GM12878 (cell line): ENCODE measurements around the gene ZBTB32. TPM values are rescaled to one million over a fixed set of nuclear protein-coding genes. Genes with fewer than 3 reads are reported as not detected.
A peak's percentile ranks its signal among the peaks of the same experiment; 100 is the strongest.

Experiments
- CBX3 ChIP-seq: fragments of 200-600 bp; sonication (generic); IDR thresholded peaks from 2 replicates; pipeline ENCODE4 v1.6.1; 2016; ENCODE audit warnings: low read depth, borderline replicate concordance
- CHD1 ChIP-seq: IDR thresholded peaks from 2 replicates; pipeline ENCODE4 v1.6.1; 2012; ENCODE audit warnings: low read depth, low read length, improper control_type of control experiment
- E2F8 ChIP-seq: fragments of 450-650 bp; IDR thresholded peaks from 2 replicates; pipeline ENCODE4 v1.6.1; 2018; ENCODE audit warnings: mild to moderate bottlenecking, low read depth, moderate library complexity; ENCODE audit not compliant: partially characterized antibody
- FOXK2 ChIP-seq: fragments of 450-650 bp; IDR thresholded peaks from 2 replicates; pipeline ENCODE4 v1.6.1; 2017; ENCODE audit warnings: mild to moderate bottlenecking, moderate library complexity
- KDM1A ChIP-seq: fragments of 200-600 bp; sonication (generic); IDR thresholded peaks from 2 replicates; pipeline ENCODE4 v1.6.1; 2016; ENCODE audit warnings: borderline replicate concordance
- MEF2A ChIP-seq: IDR thresholded peaks from 2 replicates; pipeline ENCODE4 v1.6.1; 2011; ENCODE audit warnings: low read depth, mild to moderate bottlenecking, low read length, moderate library complexity; ENCODE audit not compliant: insufficient read depth
- NFYA ChIP-seq: IDR thresholded peaks from 2 replicates; pipeline ENCODE4 v1.6.1; 2011; ENCODE audit warnings: low read depth, mild to moderate bottlenecking, low read length, improper control_type of control experiment, borderline replicate concordance
- PAX8 ChIP-seq: fragments of 450-650 bp; IDR thresholded peaks from 2 replicates; pipeline ENCODE4 v1.6.1; 2017; ENCODE audit warnings: mild to moderate bottlenecking, moderate library complexity
- POLR2AphosphoS2 ChIP-seq: IDR thresholded peaks from 2 replicates; pipeline ENCODE4 v1.6.1; 2011; ENCODE audit warnings: low read depth, mild to moderate bottlenecking, low read length, improper control_type of control experiment, moderate library complexity
- RBBP5 ChIP-seq: fragments of 200-600 bp; sonication (generic); conservative IDR thresholded peaks from 2 replicates; pipeline ENCODE4 v1.6.1; 2016
- RELB ChIP-seq: fragments of 450-650 bp; IDR thresholded peaks from 2 replicates; pipeline ENCODE4 v1.6.1; 2017; ENCODE audit warnings: low read depth, mild to moderate bottlenecking, moderate library complexity
- SUZ12 ChIP-seq: fragments of 200-600 bp; sonication (generic); IDR thresholded peaks from one replicate; pipeline ENCODE4 v1.6.1; 2018; ENCODE audit warnings: antibody characterized with exemption, mild to moderate bottlenecking; ENCODE audit not compliant: unreplicated experiment
- TAF1 ChIP-seq: IDR thresholded peaks from 2 replicates; pipeline ENCODE4 v1.6.1; 2011; ENCODE audit warnings: mild to moderate bottlenecking, low read depth, low read length, borderline replicate concordance
- YY1 ChIP-seq: IDR thresholded peaks from 2 replicates; pipeline ENCODE4 v1.6.1; 2011; ENCODE audit warnings: low read depth, mild to moderate bottlenecking, low read length
- ZBTB40 ChIP-seq: fragments of 450-650 bp; IDR thresholded peaks from 2 replicates; pipeline ENCODE4 v1.6.1; 2016; ENCODE audit warnings: mild to moderate bottlenecking, moderate library complexity, borderline replicate concordance
- polyA plus RNA-seq, 11 experiments: library from polyadenylated mRNA; depleted of rRNA in 4 of 11; unstranded in 6 of 11; stranded (reverse) in 5 of 11; fragments of >200 nt; fragmentation: Nextera tagmentation in 4 of 11; fragmentation: Illumina TruSeq in 1 of 11; extraction: Ambion mirVana in 4 of 11; extraction: Trizol in 1 of 11; gene quantifications; 1 replicate in 1 of 11; 2 replicates in 10 of 11; pipeline versions ENCODE4 v1.2.1 to v1.2.3, GENCODE V29; 2011 to 2016; ENCODE audit warnings: inconsistent platforms in 2 of 11, missing spikeins in 2 of 11, low read depth in 1 of 11
- total RNA-seq, 4 experiments: library from RNA; depleted of rRNA in 3 of 4; stranded (reverse); fragments of >200 nt in 3 of 4; fragmentation: Illumina TruSeq in 1 of 4; extraction: Trizol in 1 of 4; gene quantifications; 2 replicates each; pipeline versions ENCODE4 v1.2.1 to v1.2.3, GENCODE V29; 2013 to 2021
- TF ChIP-seq, protein P1 (sequence below): fragments of 450-650 bp; IDR thresholded peaks from 2 replicates; pipeline ENCODE4 v1.6.1; 2016; ENCODE audit warnings: mild to moderate bottlenecking
- TF ChIP-seq, protein P2 (sequence below): IDR thresholded peaks from 2 replicates; pipeline ENCODE4 v1.6.1; 2011; ENCODE audit warnings: mild to moderate bottlenecking, low read depth, low read length, moderate library complexity; ENCODE audit not compliant: insufficient replicate concordance

Gene ZBTB32
- total and polyA plus RNA-seq, 10 of the 15 experiments (the other 5 are each of a cell fraction or from before 2014, with no cell fraction given), result 1.0 to 46.7 (median 16.0) TPM

GRCh38 chr19:35712567-35713505 lies 8.5 kb downstream of the ZBTB32 start (continued):
- TF ChIP-seq ZBTB40 (no peak), CHD1 (0 out of 2 replicates have a peak, but pooled peaks have one; percentile 52), TAF1 (peak; percentile 86), PAX8 (no peak), POLR2AphosphoS2 (no peak; the same call in 1 of the 2 replicates), YY1 (peak; percentile 11; the same call in 1 of the 2 replicates), FOXK2 (no peak), RBBP5 (no peak), MEF2A (no peak), RELB (peak; percentile 70; the same call in 1 of the 2 replicates), KDM1A (no peak), CBX3 (no peak), SUZ12 (no peak), E2F8 (no peak), NFYA (no peak)
- TF ChIP-seq, protein P1, sequence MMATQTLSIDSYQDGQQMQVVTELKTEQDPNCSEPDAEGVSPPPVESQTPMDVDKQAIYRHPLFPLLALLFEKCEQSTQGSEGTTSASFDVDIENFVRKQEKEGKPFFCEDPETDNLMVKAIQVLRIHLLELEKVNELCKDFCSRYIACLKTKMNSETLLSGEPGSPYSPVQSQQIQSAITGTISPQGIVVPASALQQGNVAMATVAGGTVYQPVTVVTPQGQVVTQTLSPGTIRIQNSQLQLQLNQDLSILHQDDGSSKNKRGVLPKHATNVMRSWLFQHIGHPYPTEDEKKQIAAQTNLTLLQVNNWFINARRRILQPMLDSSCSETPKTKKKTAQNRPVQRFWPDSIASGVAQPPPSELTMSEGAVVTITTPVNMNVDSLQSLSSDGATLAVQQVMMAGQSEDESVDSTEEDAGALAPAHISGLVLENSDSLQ, result peak; percentile 97
- TF ChIP-seq, protein P2, sequence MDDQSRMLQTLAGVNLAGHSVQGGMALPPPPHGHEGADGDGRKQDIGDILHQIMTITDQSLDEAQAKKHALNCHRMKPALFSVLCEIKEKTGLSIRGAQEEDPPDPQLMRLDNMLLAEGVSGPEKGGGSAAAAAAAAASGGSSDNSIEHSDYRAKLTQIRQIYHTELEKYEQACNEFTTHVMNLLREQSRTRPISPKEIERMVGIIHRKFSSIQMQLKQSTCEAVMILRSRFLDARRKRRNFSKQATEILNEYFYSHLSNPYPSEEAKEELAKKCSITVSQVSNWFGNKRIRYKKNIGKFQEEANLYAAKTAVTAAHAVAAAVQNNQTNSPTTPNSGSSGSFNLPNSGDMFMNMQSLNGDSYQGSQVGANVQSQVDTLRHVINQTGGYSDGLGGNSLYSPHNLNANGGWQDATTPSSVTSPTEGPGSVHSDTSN, result peak; percentile 92
